GM12878 (cell line): ENCODE measurements around the gene GOLGA5. TPM values are rescaled to one million over a fixed set of nuclear protein-coding genes. Genes with fewer than 3 reads are reported as not detected.

Experiments used
- ATAC-seq: fragments of 200-7000 bp; cut with Tn5 transposase; 3 replicates; pipeline ENCODE4 v1.9.1; 2020; ENCODE audit warnings: mild to moderate bottlenecking, moderate library complexity
- BruUV-seq: library from RNA; stranded (reverse); fragments of 400-500 nt; replicated peaks from 2 replicates; lab custom pipeline; 2021; lab: Mats Ljungman, UMichigan
- CTCF ChIA-PET: fragments of 300-600 bp; sonication (Branson Sonifier 250); formaldehyde crosslinking; extraction: SDS; loops from one replicate; lab custom pipeline; 2021; ENCODE audit warnings: inconsistent platforms; lab: Yijun Ruan, JAX
- POLR2A ChIA-PET: fragments of 350-600 bp; formaldehyde crosslinking; extraction: SDS; loops from one replicate; lab custom pipeline; 2021; ENCODE audit warnings: inconsistent platforms; lab: Charles Lee
- RAD21 ChIA-PET: fragments of 300-600 bp; sonication (Branson Sonifier 250); formaldehyde crosslinking; loops from one replicate; lab custom pipeline; 2023; ENCODE audit warnings: antibody characterized with exemption; ENCODE audit not compliant: unreplicated experiment; lab: Charles Lee
- SMC1A ChIA-PET: fragments of 300-600 bp; sonication (Branson Sonifier 250); formaldehyde crosslinking; loops from one replicate; lab custom pipeline; 2023; ENCODE audit not compliant: unreplicated experiment, uncharacterized antibody; lab: Charles Lee
- DNase-seq: peaks from one replicate; pipeline ENCODE4 v3.0.0-alpha.2; 2011; ENCODE audit warnings: low read depth, low spot score
- FAIRE-seq: peaks from 3 replicates; lab custom pipeline; 2011; peaks lifted over from hg19 to GRCh38; lab: Jason Lieb, UNC
- H2AFZ ChIP-seq: 2 replicates; pipeline ENCODE4 v1.6.0; 2011; ENCODE audit warnings: low read depth, low read length, control low read depth; ENCODE audit not compliant: control insufficient read depth
- H3K27ac ChIP-seq: 2 replicates; pipeline ENCODE4 v1.5.1; 2011; ENCODE audit warnings: control low read depth; ENCODE audit not compliant: control insufficient read depth, insufficient read depth
- H3K27me3 ChIP-seq, 2 experiments: replicated peaks in 1 of 2; 2 replicates each; pipeline versions ENCODE4 v1.6.0 to v1.6.1; 2011; ENCODE audit warnings: low read length in 1 of 2; ENCODE audit not compliant: control insufficient read depth in 2 of 2, insufficient read depth in 2 of 2
- H3K36me3 ChIP-seq, 2 experiments: 2 replicates each; pipeline ENCODE4 v1.5.1; 2011; ENCODE audit warnings: low read length in 1 of 2; ENCODE audit not compliant: control insufficient read depth in 2 of 2, insufficient read depth in 2 of 2
- H3K4me1 ChIP-seq: 2 replicates; pipeline ENCODE4 v1.6.1; 2011; ENCODE audit warnings: mild to moderate bottlenecking, low read length, moderate library complexity, mixed read lengths; ENCODE audit not compliant: control insufficient read depth, insufficient read depth
- H3K4me2 ChIP-seq: 2 replicates; pipeline ENCODE4 v1.6.0; 2011; ENCODE audit warnings: control low read depth; ENCODE audit not compliant: control insufficient read depth, insufficient read depth
- H3K4me3 ChIP-seq: fragments of 200-600 bp; sonication (generic); 2 replicates; pipeline ENCODE4 v1.5.1; 2016
- H3K79me2 ChIP-seq: 2 replicates; pipeline ENCODE4 v1.6.0; 2011; ENCODE audit warnings: low read length; ENCODE audit not compliant: control insufficient read depth, insufficient read depth
- H3K9ac ChIP-seq: 2 replicates; pipeline ENCODE4 v1.8.0; 2011; ENCODE audit warnings: low read length, control low read depth, mixed read lengths; ENCODE audit not compliant: control insufficient read depth, insufficient read depth
- H3K9me3 ChIP-seq: replicated peaks from 3 replicates; pipeline ENCODE4 v1.5.1; 2011; ENCODE audit warnings: mild to moderate bottlenecking, low read length; ENCODE audit not compliant: control insufficient read depth, insufficient read depth
- H4K20me1 ChIP-seq: 2 replicates; pipeline ENCODE4 v1.6.0; 2011; ENCODE audit not compliant: control insufficient read depth, insufficient read depth
- DPF2 ChIP-seq: fragments of 450-650 bp; IDR thresholded peaks from 2 replicates; pipeline ENCODE4 v1.6.1; 2017; ENCODE audit warnings: mild to moderate bottlenecking
- HDAC2 ChIP-seq: fragments of 200-600 bp; sonication (generic); IDR thresholded peaks from 2 replicates; pipeline ENCODE4 v1.6.1; 2017
- IKZF2 ChIP-seq, 2 experiments: fragments of 450-650 bp; IDR thresholded peaks; 2 replicates each; pipeline ENCODE4 v1.6.1; 2017; ENCODE audit warnings: mild to moderate bottlenecking in 2 of 2, moderate library complexity in 2 of 2
- LARP7 ChIP-seq: fragments of 450-650 bp; IDR thresholded peaks from 2 replicates; pipeline ENCODE4 v1.6.1; 2017; ENCODE audit warnings: mild to moderate bottlenecking
- MTA2 ChIP-seq: fragments of 450-650 bp; IDR thresholded peaks from 2 replicates; pipeline ENCODE4 v1.6.1; 2016; ENCODE audit warnings: low read depth, mild to moderate bottlenecking, moderate library complexity
- MYB ChIP-seq: fragments of 150-350 bp; IDR thresholded peaks from 2 replicates; pipeline ENCODE4 v1.6.1; 2014; ENCODE audit warnings: mild to moderate bottlenecking, low read depth, low read length, borderline replicate concordance
- NFIC ChIP-seq: IDR thresholded peaks from 2 replicates; pipeline ENCODE4 v1.6.1; 2012; ENCODE audit warnings: low read depth, mild to moderate bottlenecking, inconsistent platforms, low read length, moderate library complexity
- NFYB ChIP-seq: IDR thresholded peaks from 2 replicates; pipeline ENCODE4 v1.6.1; 2011; ENCODE audit warnings: low read depth, mild to moderate bottlenecking, low read length, improper control_type of control experiment, moderate library complexity; ENCODE audit not compliant: insufficient read depth
- SREBF1 ChIP-seq: IDR thresholded peaks from 2 replicates; pipeline ENCODE4 v1.6.1; 2012; ENCODE audit warnings: mild to moderate bottlenecking, low read length
- SREBF2 ChIP-seq: IDR thresholded peaks from 2 replicates; pipeline ENCODE4 v1.6.1; 2012; ENCODE audit warnings: mild to moderate bottlenecking, low read length
- TBL1XR1 ChIP-seq: IDR thresholded peaks from 2 replicates; pipeline ENCODE4 v1.6.1; 2012; ENCODE audit warnings: low read depth, low read length, improper control_type of control experiment
- WGBS: methylation state at CpG from one replicate; pipeline ENCODE4 v1.1.6; 2016; ENCODE audit warnings: low lambda C conversion rate; ENCODE audit not compliant: insufficient replicate concordance, insufficient coverage; ENCODE audit errors: missing lambda C conversion rate; 5-methylcytosine and 5-hydroxymethylcytosine counted together
- in situ Hi-C: fragments of 300-500 bp; cut with MboI; formaldehyde crosslinking; loops from 9 replicates; pipeline ENCODE4 v1.14.3; 2018; ENCODE audit warnings: mixed read lengths
- intact Hi-C: fragments of 100-400 bp; cut with micrococcal nuclease; formaldehyde crosslinking; loops from one replicate; pipeline ENCODE4 v1.14.2; 2022; ENCODE audit not compliant: unreplicated experiment
- polyA plus RNA-seq, 11 experiments: library from polyadenylated mRNA; depleted of rRNA in 4 of 11; unstranded in 6 of 11; stranded (reverse) in 5 of 11; fragments of >200 nt; fragmentation: Nextera tagmentation in 4 of 11; fragmentation: Illumina TruSeq in 1 of 11; extraction: Ambion mirVana in 4 of 11; extraction: Trizol in 1 of 11; gene quantifications; 1 replicate in 1 of 11; 2 replicates in 10 of 11; pipeline versions ENCODE4 v1.2.1 to v1.2.3, GENCODE V29; 2011 to 2016; ENCODE audit warnings: inconsistent platforms in 2 of 11, missing spikeins in 2 of 11, low read depth in 1 of 11
- total RNA-seq, 4 experiments: library from RNA; depleted of rRNA in 3 of 4; stranded (reverse); fragments of >200 nt in 3 of 4; fragmentation: Illumina TruSeq in 1 of 4; extraction: Trizol in 1 of 4; gene quantifications; 2 replicates each; pipeline versions ENCODE4 v1.2.1 to v1.2.3, GENCODE V29; 2013 to 2021
- TF ChIP-seq, protein P1 (sequence below): fragments of 450-650 bp; formaldehyde crosslinking; IDR thresholded peaks from 2 replicates; pipeline ENCODE4 v1.5.0; 2022; ENCODE audit warnings: mild to moderate bottlenecking, missing genetic modification characterization
- TF ChIP-seq, protein P2 (sequence below): IDR thresholded peaks from 2 replicates; pipeline ENCODE4 v1.6.1; 2012; ENCODE audit warnings: mild to moderate bottlenecking, low read depth, low read length
- TF ChIP-seq, protein P3 (sequence below), 3 experiments: IDR thresholded peaks in 2 of 3; conservative IDR thresholded peaks in 1 of 3; 2 replicates each; pipeline ENCODE4 v1.5.1; 2011; ENCODE audit warnings: low read depth in 3 of 3, low read length in 3 of 3, mild to moderate bottlenecking in 3 of 3, control low read depth in 2 of 3, moderate library complexity in 2 of 3, inconsistent platforms in 1 of 3, mixed read lengths in 1 of 3; ENCODE audit not compliant: control insufficient read depth in 2 of 3, insufficient read depth in 1 of 3; ENCODE audit errors: extremely low read depth in 1 of 3

The GOLGA5 gene
- total and polyA plus RNA-seq, 10 of the 15 experiments (the other 5 are each of a cell fraction or from before 2014, with no cell fraction given): 10.9 to 30.1 (median 19.7) TPM

DNA sequence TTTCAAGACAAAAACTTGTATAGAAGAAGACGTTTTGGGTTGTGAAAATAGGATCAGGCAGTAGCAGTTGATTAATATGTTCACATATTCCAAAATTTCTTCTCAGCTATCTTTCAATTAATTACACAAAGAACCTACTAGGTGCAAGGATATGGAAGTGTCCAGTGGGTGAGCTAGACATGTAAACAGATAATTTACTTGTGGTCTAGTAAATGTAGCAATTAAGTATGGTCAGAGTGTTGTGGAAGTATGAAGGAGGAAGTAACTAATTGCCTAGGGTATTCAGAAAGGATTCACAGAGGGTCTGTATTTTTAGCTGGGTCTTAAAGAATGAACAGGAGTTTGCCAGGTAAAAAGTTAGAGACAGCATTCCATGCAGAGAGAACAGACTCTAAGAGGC, 5.9 kb downstream of the GOLGA5 start:
- Histone ChIP-seq H3K79me2 (peaks cover 42% of the 10 kb centered on the region), H3K27ac (no peak overlapping the region), H3K4me3 (no peak overlapping the region), H3K27me3 (no peaks in the 10 kb centered on the region), H3K4me1 (peaks cover 3% of the 10 kb centered on the region; the same call in 1 of the 2 replicates), H2AFZ (no peak overlapping the region), H3K36me3 (peaks cover 0 to 12% of the 10 kb centered on the region in 2 experiments; a peak in 2 of 4 replicates), H3K9ac (no peak overlapping the region), H3K4me2 (peak overlapping the region; percentile 49; the same call in 1 of the 2 replicates), H3K9me3 (no peaks in the 10 kb centered on the region; the same call in 2 of the 3 replicates), H4K20me1 (no peaks in the 10 kb centered on the region)
- FAIRE-seq (peak; percentile 81), DNase-seq (no peak), ATAC-seq (peak; percentile 60)
- ChIA-PET POLR2A (interaction anchor here (1.7 kb wide), 1 partner anchor 12 kb away, joined by 7 read pairs; no protein-coding TSS in a partner anchor), CTCF (interaction anchor here (1.4 kb wide), 1 partner anchor 314 kb away, joined by 7 read pairs; no protein-coding TSS in a partner anchor), RAD21 (interaction anchor here (2.3 kb wide), 1 partner anchor 16 kb away, joined by 6 read pairs; no protein-coding TSS in a partner anchor), SMC1A (interaction anchor here (0.7 to 2.3 kb wide), 8 partner anchors 11 to 449 kb away, joined by 3 to 10 read pairs (median 3); partner anchors contain the start of gene LGMN)
- WGBS: 8% methylated on average over 1 of the region's 1 CpG
- BruUV-seq: no TSS peak
- intact Hi-C loops (no loop called here), in situ Hi-C loops (no loop called here)
- TF ChIP-seq IKZF2 (IDR thresholded peaks at IDR 0.05) (0 out of 4 replicates have a peak, but pooled peaks of 1 of the 2 experiments have one; percentile 9), MTA2 (peak; percentile 60; the same call in 1 of the 2 replicates), NFYB (no peak), SREBF2 (no peak), MYB (no peak), HDAC2 (no peak), DPF2 (peak; percentile 64; the same call in 1 of the 2 replicates), NFIC (no peak), SREBF1 (no peak), TBL1XR1 (no peak), LARP7 (no peak)
- TF ChIP-seq, protein P1, sequence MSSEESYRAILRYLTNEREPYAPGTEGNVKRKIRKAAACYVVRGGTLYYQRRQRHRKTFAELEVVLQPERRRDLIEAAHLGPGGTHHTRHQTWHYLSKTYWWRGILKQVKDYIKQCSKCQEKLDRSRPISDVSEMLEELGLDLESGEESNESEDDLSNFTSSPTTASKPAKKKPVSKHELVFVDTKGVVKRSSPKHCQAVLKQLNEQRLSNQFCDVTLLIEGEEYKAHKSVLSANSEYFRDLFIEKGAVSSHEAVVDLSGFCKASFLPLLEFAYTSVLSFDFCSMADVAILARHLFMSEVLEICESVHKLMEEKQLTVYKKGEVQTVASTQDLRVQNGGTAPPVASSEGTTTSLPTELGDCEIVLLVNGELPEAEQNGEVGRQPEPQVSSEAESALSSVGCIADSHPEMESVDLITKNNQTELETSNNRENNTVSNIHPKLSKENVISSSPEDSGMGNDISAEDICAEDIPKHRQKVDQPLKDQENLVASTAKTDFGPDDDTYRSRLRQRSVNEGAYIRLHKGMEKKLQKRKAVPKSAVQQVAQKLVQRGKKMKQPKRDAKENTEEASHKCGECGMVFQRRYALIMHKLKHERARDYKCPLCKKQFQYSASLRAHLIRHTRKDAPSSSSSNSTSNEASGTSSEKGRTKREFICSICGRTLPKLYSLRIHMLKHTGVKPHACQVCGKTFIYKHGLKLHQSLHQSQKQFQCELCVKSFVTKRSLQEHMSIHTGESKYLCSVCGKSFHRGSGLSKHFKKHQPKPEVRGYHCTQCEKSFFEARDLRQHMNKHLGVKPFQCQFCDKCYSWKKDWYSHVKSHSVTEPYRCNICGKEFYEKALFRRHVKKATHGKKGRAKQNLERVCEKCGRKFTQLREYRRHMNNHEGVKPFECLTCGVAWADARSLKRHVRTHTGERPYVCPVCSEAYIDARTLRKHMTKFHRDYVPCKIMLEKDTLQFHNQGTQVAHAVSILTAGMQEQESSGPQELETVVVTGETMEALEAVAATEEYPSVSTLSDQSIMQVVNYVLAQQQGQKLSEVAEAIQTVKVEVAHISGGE (CRISPR knock-in tag): no peak
- TF ChIP-seq, protein P2, sequence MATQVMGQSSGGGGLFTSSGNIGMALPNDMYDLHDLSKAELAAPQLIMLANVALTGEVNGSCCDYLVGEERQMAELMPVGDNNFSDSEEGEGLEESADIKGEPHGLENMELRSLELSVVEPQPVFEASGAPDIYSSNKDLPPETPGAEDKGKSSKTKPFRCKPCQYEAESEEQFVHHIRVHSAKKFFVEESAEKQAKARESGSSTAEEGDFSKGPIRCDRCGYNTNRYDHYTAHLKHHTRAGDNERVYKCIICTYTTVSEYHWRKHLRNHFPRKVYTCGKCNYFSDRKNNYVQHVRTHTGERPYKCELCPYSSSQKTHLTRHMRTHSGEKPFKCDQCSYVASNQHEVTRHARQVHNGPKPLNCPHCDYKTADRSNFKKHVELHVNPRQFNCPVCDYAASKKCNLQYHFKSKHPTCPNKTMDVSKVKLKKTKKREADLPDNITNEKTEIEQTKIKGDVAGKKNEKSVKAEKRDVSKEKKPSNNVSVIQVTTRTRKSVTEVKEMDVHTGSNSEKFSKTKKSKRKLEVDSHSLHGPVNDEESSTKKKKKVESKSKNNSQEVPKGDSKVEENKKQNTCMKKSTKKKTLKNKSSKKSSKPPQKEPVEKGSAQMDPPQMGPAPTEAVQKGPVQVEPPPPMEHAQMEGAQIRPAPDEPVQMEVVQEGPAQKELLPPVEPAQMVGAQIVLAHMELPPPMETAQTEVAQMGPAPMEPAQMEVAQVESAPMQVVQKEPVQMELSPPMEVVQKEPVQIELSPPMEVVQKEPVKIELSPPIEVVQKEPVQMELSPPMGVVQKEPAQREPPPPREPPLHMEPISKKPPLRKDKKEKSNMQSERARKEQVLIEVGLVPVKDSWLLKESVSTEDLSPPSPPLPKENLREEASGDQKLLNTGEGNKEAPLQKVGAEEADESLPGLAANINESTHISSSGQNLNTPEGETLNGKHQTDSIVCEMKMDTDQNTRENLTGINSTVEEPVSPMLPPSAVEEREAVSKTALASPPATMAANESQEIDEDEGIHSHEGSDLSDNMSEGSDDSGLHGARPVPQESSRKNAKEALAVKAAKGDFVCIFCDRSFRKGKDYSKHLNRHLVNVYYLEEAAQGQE: no peak
- TF ChIP-seq, protein P3, sequence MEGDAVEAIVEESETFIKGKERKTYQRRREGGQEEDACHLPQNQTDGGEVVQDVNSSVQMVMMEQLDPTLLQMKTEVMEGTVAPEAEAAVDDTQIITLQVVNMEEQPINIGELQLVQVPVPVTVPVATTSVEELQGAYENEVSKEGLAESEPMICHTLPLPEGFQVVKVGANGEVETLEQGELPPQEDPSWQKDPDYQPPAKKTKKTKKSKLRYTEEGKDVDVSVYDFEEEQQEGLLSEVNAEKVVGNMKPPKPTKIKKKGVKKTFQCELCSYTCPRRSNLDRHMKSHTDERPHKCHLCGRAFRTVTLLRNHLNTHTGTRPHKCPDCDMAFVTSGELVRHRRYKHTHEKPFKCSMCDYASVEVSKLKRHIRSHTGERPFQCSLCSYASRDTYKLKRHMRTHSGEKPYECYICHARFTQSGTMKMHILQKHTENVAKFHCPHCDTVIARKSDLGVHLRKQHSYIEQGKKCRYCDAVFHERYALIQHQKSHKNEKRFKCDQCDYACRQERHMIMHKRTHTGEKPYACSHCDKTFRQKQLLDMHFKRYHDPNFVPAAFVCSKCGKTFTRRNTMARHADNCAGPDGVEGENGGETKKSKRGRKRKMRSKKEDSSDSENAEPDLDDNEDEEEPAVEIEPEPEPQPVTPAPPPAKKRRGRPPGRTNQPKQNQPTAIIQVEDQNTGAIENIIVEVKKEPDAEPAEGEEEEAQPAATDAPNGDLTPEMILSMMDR (IDR thresholded peaks at IDR 0.05 in 2 of 3, conservative IDR thresholded peaks at IDR 0.05 in 1 of 3; ENCODE audit: control insufficient read depth in 2 of 3, extremely low read depth in 1 of 3, insufficient read depth in 1 of 3, low read depth in 3 of 3, low read length in 3 of 3): no peak
